Peyer's patch (tissue), 4 donors: ENCODE measurements around the gene PCBD1.
"Not testable (repeated sequence)": the region's sequence is repeated elsewhere in the genome, so short reads cannot be mapped to it uniquely, and the experiment has no call there.

Source experiments
- POLR2A ChIP-seq, 2 donors: fragments of 450-650 bp; IDR thresholded peaks; one replicate each; pipeline ENCODE4 v1.5.1; 2017; ENCODE audit warnings: antibody characterized with exemption in 2 of 2, mild to moderate bottlenecking in 2 of 2, moderate library complexity in 2 of 2
- TF ChIP-seq, protein P1 (sequence below), 6 experiments: fragments of 450-650 bp in 4 of 6; fragments of 200-600 bp in 2 of 6; sonication (generic) in 1 of 6; IDR thresholded peaks; one replicate each; pipeline ENCODE4 v1.5.1; 2017 to 2019; ENCODE audit warnings: antibody characterized with exemption in 6 of 6, mild to moderate bottlenecking in 3 of 6, moderate library complexity in 1 of 6

DNA sequence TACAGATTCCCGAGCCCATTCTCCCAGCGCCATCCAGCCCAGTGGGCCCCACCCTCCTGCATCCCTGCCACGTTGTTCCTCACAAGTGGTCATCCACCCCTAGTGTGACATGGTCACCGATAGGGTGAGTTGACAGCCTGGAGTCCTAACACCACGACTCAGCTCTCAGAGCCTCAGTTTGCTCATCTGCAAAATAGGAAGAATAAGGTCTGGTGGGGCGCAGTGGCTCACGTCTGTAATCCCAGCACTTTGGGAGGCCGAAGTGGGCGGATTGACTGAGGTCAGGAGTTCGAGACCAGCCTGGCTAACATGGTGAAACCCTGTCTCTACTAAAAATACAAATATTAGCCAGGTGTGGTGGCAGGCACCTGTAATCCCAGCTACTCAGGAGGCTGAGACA lies 31.5 kb upstream of the PCBD1 start:
- TF ChIP-seq, protein P1, sequence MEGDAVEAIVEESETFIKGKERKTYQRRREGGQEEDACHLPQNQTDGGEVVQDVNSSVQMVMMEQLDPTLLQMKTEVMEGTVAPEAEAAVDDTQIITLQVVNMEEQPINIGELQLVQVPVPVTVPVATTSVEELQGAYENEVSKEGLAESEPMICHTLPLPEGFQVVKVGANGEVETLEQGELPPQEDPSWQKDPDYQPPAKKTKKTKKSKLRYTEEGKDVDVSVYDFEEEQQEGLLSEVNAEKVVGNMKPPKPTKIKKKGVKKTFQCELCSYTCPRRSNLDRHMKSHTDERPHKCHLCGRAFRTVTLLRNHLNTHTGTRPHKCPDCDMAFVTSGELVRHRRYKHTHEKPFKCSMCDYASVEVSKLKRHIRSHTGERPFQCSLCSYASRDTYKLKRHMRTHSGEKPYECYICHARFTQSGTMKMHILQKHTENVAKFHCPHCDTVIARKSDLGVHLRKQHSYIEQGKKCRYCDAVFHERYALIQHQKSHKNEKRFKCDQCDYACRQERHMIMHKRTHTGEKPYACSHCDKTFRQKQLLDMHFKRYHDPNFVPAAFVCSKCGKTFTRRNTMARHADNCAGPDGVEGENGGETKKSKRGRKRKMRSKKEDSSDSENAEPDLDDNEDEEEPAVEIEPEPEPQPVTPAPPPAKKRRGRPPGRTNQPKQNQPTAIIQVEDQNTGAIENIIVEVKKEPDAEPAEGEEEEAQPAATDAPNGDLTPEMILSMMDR (IDR thresholded peaks at IDR 0.05) = not testable (repeated sequence)
- TF ChIP-seq POLR2A (IDR thresholded peaks at IDR 0.05) = not testable (repeated sequence)
